Fibroblast of lung (primary cell): ENCODE measurements around the gene ZNF366.

ENCODE experiments used
- EZH2 ChIP-seq: IDR thresholded peaks from 2 replicates; pipeline ENCODE4 v1.5.1; 2012; ENCODE audit warnings: low read length, control low read depth, mild to moderate bottlenecking; ENCODE audit errors: missing control alignments
- TF ChIP-seq, protein P1 (sequence below), 2 donors: IDR thresholded peaks in 1 of 2; conservative IDR thresholded peaks in 1 of 2; 1 replicate in 1 of 2; 2 replicates in 1 of 2; pipeline ENCODE4 v1.5.1; 2011 to 2012; ENCODE audit warnings: low read length in 2 of 2, control low read depth in 1 of 2, inconsistent platforms in 1 of 2, low read depth in 1 of 2, mild to moderate bottlenecking in 1 of 2

DNA sequence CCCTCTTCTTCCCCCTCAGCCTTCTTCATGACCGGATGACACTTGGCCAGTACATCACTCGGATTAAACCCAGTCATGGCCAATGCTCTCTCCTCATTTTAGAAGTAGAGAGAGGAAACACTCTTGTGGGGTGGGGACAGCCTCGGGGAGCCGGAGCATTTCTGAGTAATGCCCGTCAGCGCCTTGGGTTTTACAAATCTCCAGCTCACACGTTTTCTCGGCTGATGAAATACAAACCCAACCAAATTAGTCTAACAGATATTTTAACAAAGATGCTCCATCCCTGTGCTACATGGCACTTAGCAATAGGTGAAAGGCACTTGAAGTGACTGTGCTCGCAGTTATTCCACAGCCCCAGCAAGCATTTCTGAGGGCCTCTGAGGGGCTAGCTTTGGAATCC lies 51.7 kb downstream of the ZNF366 start:
- TF ChIP-seq, protein P1, sequence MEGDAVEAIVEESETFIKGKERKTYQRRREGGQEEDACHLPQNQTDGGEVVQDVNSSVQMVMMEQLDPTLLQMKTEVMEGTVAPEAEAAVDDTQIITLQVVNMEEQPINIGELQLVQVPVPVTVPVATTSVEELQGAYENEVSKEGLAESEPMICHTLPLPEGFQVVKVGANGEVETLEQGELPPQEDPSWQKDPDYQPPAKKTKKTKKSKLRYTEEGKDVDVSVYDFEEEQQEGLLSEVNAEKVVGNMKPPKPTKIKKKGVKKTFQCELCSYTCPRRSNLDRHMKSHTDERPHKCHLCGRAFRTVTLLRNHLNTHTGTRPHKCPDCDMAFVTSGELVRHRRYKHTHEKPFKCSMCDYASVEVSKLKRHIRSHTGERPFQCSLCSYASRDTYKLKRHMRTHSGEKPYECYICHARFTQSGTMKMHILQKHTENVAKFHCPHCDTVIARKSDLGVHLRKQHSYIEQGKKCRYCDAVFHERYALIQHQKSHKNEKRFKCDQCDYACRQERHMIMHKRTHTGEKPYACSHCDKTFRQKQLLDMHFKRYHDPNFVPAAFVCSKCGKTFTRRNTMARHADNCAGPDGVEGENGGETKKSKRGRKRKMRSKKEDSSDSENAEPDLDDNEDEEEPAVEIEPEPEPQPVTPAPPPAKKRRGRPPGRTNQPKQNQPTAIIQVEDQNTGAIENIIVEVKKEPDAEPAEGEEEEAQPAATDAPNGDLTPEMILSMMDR (conservative IDR thresholded peaks at IDR 0.05 in 1 of 2, IDR thresholded peaks at IDR 0.05 in 1 of 2; ENCODE audit: low read depth in 1 of 2, low read length in 2 of 2) = no peak
- no peak for TF ChIP-seq EZH2
